GM12878 (cell line): ENCODE measurements around the gene TRERF1. TPM values are rescaled to one million over a fixed set of nuclear protein-coding genes. Genes with fewer than 3 reads are reported as not detected.
"Not testable (repeated sequence)": the region's sequence is repeated elsewhere in the genome, so short reads cannot be mapped to it uniquely, and the experiment has no call there.

ENCODE experiments used
- ATAC-seq: fragments of 200-7000 bp; cut with Tn5 transposase; 3 replicates; pipeline ENCODE4 v1.9.1; 2020; ENCODE audit warnings: mild to moderate bottlenecking, moderate library complexity
- BruUV-seq: library from RNA; stranded (reverse); fragments of 400-500 nt; replicated peaks from 2 replicates; lab custom pipeline; 2021; lab: Mats Ljungman, UMichigan
- CTCF ChIA-PET: fragments of 300-600 bp; sonication (Branson Sonifier 250); formaldehyde crosslinking; extraction: SDS; loops from one replicate; lab custom pipeline; 2021; ENCODE audit warnings: inconsistent platforms; lab: Yijun Ruan, JAX
- POLR2A ChIA-PET: fragments of 350-600 bp; formaldehyde crosslinking; extraction: SDS; loops from one replicate; lab custom pipeline; 2021; ENCODE audit warnings: inconsistent platforms; lab: Charles Lee
- RAD21 ChIA-PET: fragments of 300-600 bp; sonication (Branson Sonifier 250); formaldehyde crosslinking; loops from one replicate; lab custom pipeline; 2023; ENCODE audit warnings: antibody characterized with exemption; ENCODE audit not compliant: unreplicated experiment; lab: Charles Lee
- SMC1A ChIA-PET: fragments of 300-600 bp; sonication (Branson Sonifier 250); formaldehyde crosslinking; loops from one replicate; lab custom pipeline; 2023; ENCODE audit not compliant: unreplicated experiment, uncharacterized antibody; lab: Charles Lee
- DNase-seq: peaks from one replicate; pipeline ENCODE4 v3.0.0-alpha.2; 2011; ENCODE audit warnings: low read depth, low spot score
- FAIRE-seq: peaks from 3 replicates; lab custom pipeline; 2011; peaks lifted over from hg19 to GRCh38; lab: Jason Lieb, UNC
- H2AFZ ChIP-seq: 2 replicates; pipeline ENCODE4 v1.6.0; 2011; ENCODE audit warnings: low read depth, low read length, control low read depth; ENCODE audit not compliant: control insufficient read depth
- H3K27ac ChIP-seq: 2 replicates; pipeline ENCODE4 v1.5.1; 2011; ENCODE audit warnings: control low read depth; ENCODE audit not compliant: control insufficient read depth, insufficient read depth
- H3K27me3 ChIP-seq, 2 experiments: replicated peaks in 1 of 2; 2 replicates each; pipeline versions ENCODE4 v1.6.0 to v1.6.1; 2011; ENCODE audit warnings: low read length in 1 of 2; ENCODE audit not compliant: control insufficient read depth in 2 of 2, insufficient read depth in 2 of 2
- H3K36me3 ChIP-seq, 2 experiments: 2 replicates each; pipeline ENCODE4 v1.5.1; 2011; ENCODE audit warnings: low read length in 1 of 2; ENCODE audit not compliant: control insufficient read depth in 2 of 2, insufficient read depth in 2 of 2
- H3K4me1 ChIP-seq: 2 replicates; pipeline ENCODE4 v1.6.1; 2011; ENCODE audit warnings: mild to moderate bottlenecking, low read length, moderate library complexity, mixed read lengths; ENCODE audit not compliant: control insufficient read depth, insufficient read depth
- H3K4me2 ChIP-seq: 2 replicates; pipeline ENCODE4 v1.6.0; 2011; ENCODE audit warnings: control low read depth; ENCODE audit not compliant: control insufficient read depth, insufficient read depth
- H3K4me3 ChIP-seq: fragments of 200-600 bp; sonication (generic); 2 replicates; pipeline ENCODE4 v1.5.1; 2016
- H3K79me2 ChIP-seq: 2 replicates; pipeline ENCODE4 v1.6.0; 2011; ENCODE audit warnings: low read length; ENCODE audit not compliant: control insufficient read depth, insufficient read depth
- H3K9ac ChIP-seq: 2 replicates; pipeline ENCODE4 v1.8.0; 2011; ENCODE audit warnings: low read length, control low read depth, mixed read lengths; ENCODE audit not compliant: control insufficient read depth, insufficient read depth
- H3K9me3 ChIP-seq: replicated peaks from 3 replicates; pipeline ENCODE4 v1.5.1; 2011; ENCODE audit warnings: mild to moderate bottlenecking, low read length; ENCODE audit not compliant: control insufficient read depth, insufficient read depth
- H4K20me1 ChIP-seq: 2 replicates; pipeline ENCODE4 v1.6.0; 2011; ENCODE audit not compliant: control insufficient read depth, insufficient read depth
- RAD21 ChIP-seq: IDR thresholded peaks from 2 replicates; pipeline ENCODE4 v1.6.1; 2011; ENCODE audit warnings: mild to moderate bottlenecking, low read depth, low read length, moderate library complexity; ENCODE audit not compliant: insufficient read depth
- TCF12 ChIP-seq: IDR thresholded peaks from 2 replicates; pipeline ENCODE4 v1.6.1; 2011; ENCODE audit warnings: low read depth, mild to moderate bottlenecking, low read length
- WGBS: methylation state at CpG from one replicate; pipeline ENCODE4 v1.1.6; 2016; ENCODE audit warnings: low lambda C conversion rate; ENCODE audit not compliant: insufficient replicate concordance, insufficient coverage; ENCODE audit errors: missing lambda C conversion rate; 5-methylcytosine and 5-hydroxymethylcytosine counted together
- in situ Hi-C: fragments of 300-500 bp; cut with MboI; formaldehyde crosslinking; loops from 9 replicates; pipeline ENCODE4 v1.14.3; 2018; ENCODE audit warnings: mixed read lengths
- intact Hi-C: fragments of 100-400 bp; cut with micrococcal nuclease; formaldehyde crosslinking; loops from one replicate; pipeline ENCODE4 v1.14.2; 2022; ENCODE audit not compliant: unreplicated experiment
- polyA plus RNA-seq, 11 experiments: library from polyadenylated mRNA; depleted of rRNA in 4 of 11; unstranded in 6 of 11; stranded (reverse) in 5 of 11; fragments of >200 nt; fragmentation: Nextera tagmentation in 4 of 11; fragmentation: Illumina TruSeq in 1 of 11; extraction: Ambion mirVana in 4 of 11; extraction: Trizol in 1 of 11; gene quantifications; 1 replicate in 1 of 11; 2 replicates in 10 of 11; pipeline versions ENCODE4 v1.2.1 to v1.2.3, GENCODE V29; 2011 to 2016; ENCODE audit warnings: inconsistent platforms in 2 of 11, missing spikeins in 2 of 11, low read depth in 1 of 11
- total RNA-seq, 4 experiments: library from RNA; depleted of rRNA in 3 of 4; stranded (reverse); fragments of >200 nt in 3 of 4; fragmentation: Illumina TruSeq in 1 of 4; extraction: Trizol in 1 of 4; gene quantifications; 2 replicates each; pipeline versions ENCODE4 v1.2.1 to v1.2.3, GENCODE V29; 2013 to 2021
- TF ChIP-seq, protein P1 (sequence below): fragments of 450-650 bp; IDR thresholded peaks from 2 replicates; pipeline ENCODE4 v1.6.1; 2016; ENCODE audit warnings: mild to moderate bottlenecking, moderate library complexity, borderline replicate concordance
- TF ChIP-seq, protein P2 (sequence below), 3 experiments: IDR thresholded peaks in 2 of 3; conservative IDR thresholded peaks in 1 of 3; 2 replicates each; pipeline ENCODE4 v1.5.1; 2011; ENCODE audit warnings: low read depth in 3 of 3, low read length in 3 of 3, mild to moderate bottlenecking in 3 of 3, control low read depth in 2 of 3, moderate library complexity in 2 of 3, inconsistent platforms in 1 of 3, mixed read lengths in 1 of 3; ENCODE audit not compliant: control insufficient read depth in 2 of 3, insufficient read depth in 1 of 3; ENCODE audit errors: extremely low read depth in 1 of 3
- TF ChIP-seq, protein P3 (sequence below): fragments of 450-650 bp; IDR thresholded peaks from 2 replicates; pipeline ENCODE4 v1.6.1; 2017; ENCODE audit warnings: borderline replicate concordance

TRERF1 gene
- total and polyA plus RNA-seq, 10 of the 15 experiments (the other 5 are each of a cell fraction or from before 2014, with no cell fraction given) = 2.2 to 19.4 (median 7.2) TPM

DNA sequence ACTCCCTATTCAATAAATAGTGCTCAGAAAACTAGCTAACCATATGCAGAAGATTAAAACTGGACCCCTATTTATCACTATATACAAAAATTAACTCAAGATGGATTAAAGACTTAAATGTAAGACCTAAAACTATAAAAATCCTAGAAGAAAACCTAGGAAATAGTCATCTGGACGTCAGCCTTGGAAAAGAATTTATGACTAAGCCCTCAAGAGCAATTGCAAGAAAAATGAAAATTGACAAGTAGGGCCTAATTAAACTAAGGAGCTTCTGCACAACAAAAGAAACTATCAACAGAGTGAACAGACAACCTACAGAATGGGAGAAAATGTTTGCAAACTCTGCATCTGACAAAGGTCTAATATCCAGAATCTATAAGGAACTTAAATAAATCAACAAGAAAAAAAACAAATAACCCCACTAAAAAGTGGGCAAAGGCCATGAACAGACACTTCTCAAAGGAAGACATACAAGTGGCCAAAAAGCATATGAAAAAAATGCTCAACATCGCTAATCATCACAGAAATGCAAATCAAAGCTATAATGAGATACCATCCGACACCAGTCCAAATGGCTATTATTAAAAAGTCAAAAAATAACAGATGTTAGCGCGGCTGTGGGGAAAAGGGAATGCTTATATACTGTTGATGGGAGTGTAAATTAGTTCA lies 126.9 kb downstream of the TRERF1 start:
- H2AFZ ChIP-seq, H3K27ac ChIP-seq, H3K27me3 ChIP-seq, SMC1A ChIA-PET, ATAC-seq, H3K9me3 ChIP-seq, H3K4me3 ChIP-seq, BruUV-seq, DNase-seq, in situ Hi-C loops, FAIRE-seq, intact Hi-C loops, H4K20me1 ChIP-seq, H3K79me2 ChIP-seq, POLR2A ChIA-PET, H3K4me2 ChIP-seq, H3K9ac ChIP-seq, H3K4me1 ChIP-seq, H3K36me3 ChIP-seq, RAD21 ChIA-PET: not testable (repeated sequence)
- CTCF ChIA-PET = interaction anchor here (1.1 to 2.8 kb wide), 3 partner anchors 14 to 223 kb away, joined by 3 to 7 read pairs (median 3); no protein-coding TSS in a partner anchor
- 73% methylated on average over 5 of the region's 5 CpGs for WGBS

DNA sequence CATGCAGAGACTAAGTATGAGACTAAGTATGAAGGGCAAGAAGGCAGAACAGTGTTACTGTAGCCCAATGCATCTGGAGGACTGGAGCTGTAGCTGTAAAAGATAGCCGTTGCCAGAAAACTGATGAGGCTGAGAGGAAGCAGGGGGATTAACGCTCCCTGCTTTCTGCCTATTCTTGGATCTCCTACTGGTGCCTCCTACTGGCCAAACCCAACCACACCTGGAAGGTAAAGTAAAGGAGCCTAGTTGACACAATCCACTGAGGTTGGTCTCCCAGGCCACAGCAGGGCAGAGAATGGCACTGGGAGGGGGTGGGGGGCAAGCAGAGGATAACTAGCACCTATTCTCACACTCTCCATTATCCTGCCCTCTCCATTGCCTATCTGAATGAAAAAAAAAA lies 129.1 kb downstream of the TRERF1 start:
- no peak overlapping the region for H3K4me3 ChIP-seq
- no peak for ATAC-seq
- intact Hi-C loops (no loop called here), in situ Hi-C loops (no loop called here)
- POLR2A ChIA-PET = no interaction called here
- no peaks in the 10 kb centered on the region for H3K4me1 ChIP-seq
- SMC1A ChIA-PET = interaction anchor here (0.9 to 1.0 kb wide), 2 partner anchors 11 to 126 kb away, joined by 3 read pairs; no protein-coding TSS in a partner anchor
- no peak for FAIRE-seq
- no peak overlapping the region for H3K9ac ChIP-seq
- no peak for DNase-seq
- RAD21 ChIA-PET = no interaction called here
- H3K4me2 ChIP-seq = no peak overlapping the region
- no peaks in the 10 kb centered on the region; the same call in 2 of the 3 replicates for H3K9me3 ChIP-seq
- no TSS peak for BruUV-seq
- CTCF ChIA-PET = no interaction called here
- H2AFZ ChIP-seq = no peak overlapping the region
- no peaks in the 10 kb centered on the region for H3K27me3 ChIP-seq
- no peaks in the 10 kb centered on the region for H3K79me2 ChIP-seq
- WGBS = 66% methylated on average over 2 of the region's 2 CpGs
- no peaks in the 10 kb centered on the region for H3K36me3 ChIP-seq
- H4K20me1 ChIP-seq = no peaks in the 10 kb centered on the region
- no peak for TF ChIP-seq RAD21
- TF ChIP-seq TCF12 = no peak
- TF ChIP-seq, protein P1, sequence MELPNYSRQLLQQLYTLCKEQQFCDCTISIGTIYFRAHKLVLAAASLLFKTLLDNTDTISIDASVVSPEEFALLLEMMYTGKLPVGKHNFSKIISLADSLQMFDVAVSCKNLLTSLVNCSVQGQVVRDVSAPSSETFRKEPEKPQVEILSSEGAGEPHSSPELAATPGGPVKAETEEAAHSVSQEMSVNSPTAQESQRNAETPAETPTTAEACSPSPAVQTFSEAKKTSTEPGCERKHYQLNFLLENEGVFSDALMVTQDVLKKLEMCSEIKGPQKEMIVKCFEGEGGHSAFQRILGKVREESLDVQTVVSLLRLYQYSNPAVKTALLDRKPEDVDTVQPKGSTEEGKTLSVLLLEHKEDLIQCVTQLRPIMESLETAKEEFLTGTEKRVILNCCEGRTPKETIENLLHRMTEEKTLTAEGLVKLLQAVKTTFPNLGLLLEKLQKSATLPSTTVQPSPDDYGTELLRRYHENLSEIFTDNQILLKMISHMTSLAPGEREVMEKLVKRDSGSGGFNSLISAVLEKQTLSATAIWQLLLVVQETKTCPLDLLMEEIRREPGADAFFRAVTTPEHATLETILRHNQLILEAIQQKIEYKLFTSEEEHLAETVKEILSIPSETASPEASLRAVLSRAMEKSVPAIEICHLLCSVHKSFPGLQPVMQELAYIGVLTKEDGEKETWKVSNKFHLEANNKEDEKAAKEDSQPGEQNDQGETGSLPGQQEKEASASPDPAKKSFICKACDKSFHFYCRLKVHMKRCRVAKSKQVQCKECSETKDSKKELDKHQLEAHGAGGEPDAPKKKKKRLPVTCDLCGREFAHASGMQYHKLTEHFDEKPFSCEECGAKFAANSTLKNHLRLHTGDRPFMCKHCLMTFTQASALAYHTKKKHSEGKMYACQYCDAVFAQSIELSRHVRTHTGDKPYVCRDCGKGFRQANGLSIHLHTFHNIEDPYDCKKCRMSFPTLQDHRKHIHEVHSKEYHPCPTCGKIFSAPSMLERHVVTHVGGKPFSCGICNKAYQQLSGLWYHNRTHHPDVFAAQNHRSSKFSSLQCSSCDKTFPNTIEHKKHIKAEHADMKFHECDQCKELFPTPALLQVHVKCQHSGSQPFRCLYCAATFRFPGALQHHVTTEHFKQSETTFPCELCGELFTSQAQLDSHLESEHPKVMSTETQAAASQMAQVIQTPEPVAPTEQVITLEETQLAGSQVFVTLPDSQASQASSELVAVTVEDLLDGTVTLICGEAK = no peak
- TF ChIP-seq, protein P2, sequence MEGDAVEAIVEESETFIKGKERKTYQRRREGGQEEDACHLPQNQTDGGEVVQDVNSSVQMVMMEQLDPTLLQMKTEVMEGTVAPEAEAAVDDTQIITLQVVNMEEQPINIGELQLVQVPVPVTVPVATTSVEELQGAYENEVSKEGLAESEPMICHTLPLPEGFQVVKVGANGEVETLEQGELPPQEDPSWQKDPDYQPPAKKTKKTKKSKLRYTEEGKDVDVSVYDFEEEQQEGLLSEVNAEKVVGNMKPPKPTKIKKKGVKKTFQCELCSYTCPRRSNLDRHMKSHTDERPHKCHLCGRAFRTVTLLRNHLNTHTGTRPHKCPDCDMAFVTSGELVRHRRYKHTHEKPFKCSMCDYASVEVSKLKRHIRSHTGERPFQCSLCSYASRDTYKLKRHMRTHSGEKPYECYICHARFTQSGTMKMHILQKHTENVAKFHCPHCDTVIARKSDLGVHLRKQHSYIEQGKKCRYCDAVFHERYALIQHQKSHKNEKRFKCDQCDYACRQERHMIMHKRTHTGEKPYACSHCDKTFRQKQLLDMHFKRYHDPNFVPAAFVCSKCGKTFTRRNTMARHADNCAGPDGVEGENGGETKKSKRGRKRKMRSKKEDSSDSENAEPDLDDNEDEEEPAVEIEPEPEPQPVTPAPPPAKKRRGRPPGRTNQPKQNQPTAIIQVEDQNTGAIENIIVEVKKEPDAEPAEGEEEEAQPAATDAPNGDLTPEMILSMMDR (IDR thresholded peaks at IDR 0.05 in 2 of 3, conservative IDR thresholded peaks at IDR 0.05 in 1 of 3; ENCODE audit: control insufficient read depth in 2 of 3, extremely low read depth in 1 of 3, insufficient read depth in 1 of 3, low read depth in 3 of 3, low read length in 3 of 3) = peak in 1 of 3 experiments; percentile 10; a peak in 1 of 6 replicates
- TF ChIP-seq, protein P3, sequence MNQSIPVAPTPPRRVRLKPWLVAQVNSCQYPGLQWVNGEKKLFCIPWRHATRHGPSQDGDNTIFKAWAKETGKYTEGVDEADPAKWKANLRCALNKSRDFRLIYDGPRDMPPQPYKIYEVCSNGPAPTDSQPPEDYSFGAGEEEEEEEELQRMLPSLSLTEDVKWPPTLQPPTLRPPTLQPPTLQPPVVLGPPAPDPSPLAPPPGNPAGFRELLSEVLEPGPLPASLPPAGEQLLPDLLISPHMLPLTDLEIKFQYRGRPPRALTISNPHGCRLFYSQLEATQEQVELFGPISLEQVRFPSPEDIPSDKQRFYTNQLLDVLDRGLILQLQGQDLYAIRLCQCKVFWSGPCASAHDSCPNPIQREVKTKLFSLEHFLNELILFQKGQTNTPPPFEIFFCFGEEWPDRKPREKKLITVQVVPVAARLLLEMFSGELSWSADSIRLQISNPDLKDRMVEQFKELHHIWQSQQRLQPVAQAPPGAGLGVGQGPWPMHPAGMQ = no peak
- no peak overlapping the region for H3K27ac ChIP-seq
